Endothelial cell of umbilical vein (primary cell): ENCODE measurements around the gene RAB6B. TPM values are rescaled to one million over a fixed set of nuclear protein-coding genes. Genes with fewer than 3 reads are reported as not detected.

Source experiments
- BruUV-seq: library from RNA; stranded (reverse); fragments of 400-500 nt; replicated peaks from 2 replicates; lab custom pipeline; 2021; lab: Mats Ljungman, UMichigan
- CTCF ChIA-PET: fragments of 300-600, 350-600 bp; sonication (Branson Sonifier 250); formaldehyde crosslinking; loops from one replicate; lab custom pipeline; 2021; ENCODE audit warnings: antibody characterized with exemption, inconsistent platforms; lab: Charles Lee
- POLR2A ChIA-PET: fragments of 300-600, 350-600 bp; sonication (Branson Sonifier 250); formaldehyde crosslinking; loops from one replicate; lab custom pipeline; 2021; ENCODE audit warnings: antibody characterized with exemption, inconsistent platforms; lab: Charles Lee
- DNase-seq: peaks from one replicate; pipeline ENCODE4 v3.0.0-alpha.2; 2011; ENCODE audit warnings: low read depth, low spot score
- FAIRE-seq: peaks from 2 replicates; lab custom pipeline; 2011; peaks lifted over from hg19 to GRCh38; lab: Jason Lieb, UNC
- H2AFZ ChIP-seq: 2 replicates; pipeline ENCODE4 v1.6.0; 2012; ENCODE audit warnings: low read depth, low read length, control low read depth, inconsistent platforms
- H3K27ac ChIP-seq: 2 replicates; pipeline ENCODE4 v1.5.1; 2011; ENCODE audit warnings: low read depth, mild to moderate bottlenecking, control low read depth, low read length, moderate library complexity; ENCODE audit not compliant: insufficient read depth
- H3K27me3 ChIP-seq, 2 experiments: 2 replicates each; pipeline versions ENCODE4 v1.6.0 to v1.6.1; 2011; ENCODE audit warnings: low read length in 2 of 2, mixed read lengths in 1 of 2; ENCODE audit not compliant: control insufficient read depth in 2 of 2, insufficient read depth in 2 of 2
- H3K36me3 ChIP-seq, 2 experiments: 2 replicates in 1 of 2; 3 replicates in 1 of 2; pipeline ENCODE4 v1.5.1; 2011; ENCODE audit warnings: low read length in 2 of 2, mild to moderate bottlenecking in 1 of 2, moderate library complexity in 1 of 2; ENCODE audit not compliant: control insufficient read depth in 2 of 2, insufficient read depth in 2 of 2; ENCODE audit errors: extremely low read depth in 1 of 2
- H3K4me1 ChIP-seq: 3 replicates; pipeline ENCODE4 v1.5.1; 2011; ENCODE audit warnings: mild to moderate bottlenecking, low read length; ENCODE audit not compliant: control insufficient read depth, insufficient read depth; ENCODE audit errors: extremely low read depth
- H3K4me2 ChIP-seq: 2 replicates; pipeline ENCODE4 v1.6.1; 2011; ENCODE audit warnings: low read length, control low read depth, mixed read lengths; ENCODE audit not compliant: insufficient read depth
- H3K4me3 ChIP-seq, 3 experiments: fragments of 200-600 bp in 1 of 3; sonication (generic), shearing (Covaris generic) in 1 of 3; replicated peaks in 1 of 3; 2 replicates each; pipeline ENCODE4 v1.5.1; 2011 to 2016; ENCODE audit warnings: control low read depth in 3 of 3, low read length in 3 of 3, mild to moderate bottlenecking in 2 of 3, inconsistent platforms in 1 of 3, low read depth in 1 of 3, moderate library complexity in 1 of 3; ENCODE audit not compliant: insufficient read depth in 1 of 3
- H3K79me2 ChIP-seq: 2 replicates; pipeline ENCODE4 v1.6.0; 2012; ENCODE audit warnings: low read length, inconsistent platforms; ENCODE audit not compliant: control insufficient read depth, insufficient read depth
- H3K9ac ChIP-seq: replicated peaks from 2 replicates; pipeline ENCODE3; 2011; ENCODE audit warnings: low read length, control low read depth; ENCODE audit not compliant: insufficient read depth; ENCODE audit errors: extremely low read depth
- H3K9me1 ChIP-seq: replicated peaks from 3 replicates; pipeline ENCODE4 v1.6.0; 2011; ENCODE audit warnings: mild to moderate bottlenecking, low read length; ENCODE audit not compliant: control insufficient read depth, insufficient read depth; ENCODE audit errors: extremely low read depth
- H3K9me3 ChIP-seq: replicated peaks from 2 replicates; pipeline ENCODE4 v1.5.1; 2012; ENCODE audit warnings: low read length, inconsistent platforms; ENCODE audit not compliant: control insufficient read depth, insufficient read depth
- H4K20me1 ChIP-seq: replicated peaks from 2 replicates; pipeline ENCODE3; 2011; ENCODE audit warnings: mild to moderate bottlenecking, low read length; ENCODE audit not compliant: control insufficient read depth, insufficient read depth; ENCODE audit errors: extremely low read depth
- CTCF ChIP-seq, 2 donors: IDR thresholded peaks; 1 replicate in 1 of 2; 2 replicates in 1 of 2; pipeline ENCODE4 v1.5.1; 2011; ENCODE audit warnings: low read length in 2 of 2, mild to moderate bottlenecking in 2 of 2, moderate library complexity in 2 of 2, control low read depth in 1 of 2, inconsistent platforms in 1 of 2, low read depth in 1 of 2; ENCODE audit not compliant: insufficient read depth in 1 of 2; ENCODE audit errors: extremely low read depth in 1 of 2
- EZH2 ChIP-seq: IDR thresholded peaks from 2 replicates; pipeline ENCODE4 v1.6.1; 2012; ENCODE audit warnings: borderline replicate concordance, low read depth, mild to moderate bottlenecking, moderate library complexity, low read length, inconsistent platforms; ENCODE audit not compliant: severe bottlenecking
- FOS ChIP-seq: IDR thresholded peaks from 2 replicates; pipeline ENCODE4 v1.6.1; 2011; ENCODE audit warnings: mild to moderate bottlenecking, low read length, moderate library complexity, borderline replicate concordance; ENCODE audit not compliant: insufficient read depth
- GATA2 ChIP-seq: IDR thresholded peaks from 2 replicates; pipeline ENCODE4 v1.7.0; 2011; ENCODE audit warnings: low read depth, mild to moderate bottlenecking, moderate library complexity, mixed read lengths, low read length; ENCODE audit not compliant: insufficient read length, insufficient read depth
- JUN ChIP-seq: IDR thresholded peaks from 2 replicates; pipeline ENCODE4 v1.6.1; 2011; ENCODE audit warnings: borderline replicate concordance, low read depth; ENCODE audit not compliant: insufficient read length, insufficient read depth
- POLR2A ChIP-seq: IDR thresholded peaks from 2 replicates; pipeline ENCODE4 v1.6.1; 2012; ENCODE audit warnings: low read depth, mild to moderate bottlenecking, control low read depth, low read length
- POLR2AphosphoS5 ChIP-seq: IDR thresholded peaks from 2 replicates; pipeline ENCODE4 v1.6.1; 2012; ENCODE audit warnings: low read depth, mild to moderate bottlenecking, control low read depth, low read length, moderate library complexity; ENCODE audit not compliant: insufficient read depth
- dilution Hi-C: fragments of 300-500 bp; cut with MboI; formaldehyde crosslinking; loops from one replicate; pipeline ENCODE4 v1.15.0; 2019; ENCODE audit warnings: low sequenced_read_pairs; ENCODE audit not compliant: extremely low pct_ligation_motif_present
- intact Hi-C: fragments of 100-400 bp; cut with micrococcal nuclease; formaldehyde crosslinking; loops from one replicate; pipeline ENCODE4 v1.10.0; 2022
- polyA plus RNA-seq, 4 experiments: library from polyadenylated mRNA; depleted of rRNA in 3 of 4; stranded (reverse) in 3 of 4; unstranded in 1 of 4; fragments of >200 nt; gene quantifications; 2 replicates each; pipeline versions ENCODE4 v1.2.1 to v1.2.3, GENCODE V29; 2011 to 2012; ENCODE audit warnings: missing spikeins in 1 of 4
- total RNA-seq: library from RNA; stranded (reverse); gene quantifications from 2 replicates; pipeline ENCODE4 v1.2.3, GENCODE V29; 2021
- TF ChIP-seq, protein P1 (sequence below): IDR thresholded peaks from 2 replicates; pipeline ENCODE4 v1.6.1; 2011; ENCODE audit not compliant: insufficient read depth, insufficient read length

The RAB6B gene
- total and polyA plus RNA-seq, 2 donors (not counting 3 experiments of a cell fraction or from before 2014, with no cell fraction given): 1.7 to 6.7 TPM

DNA sequence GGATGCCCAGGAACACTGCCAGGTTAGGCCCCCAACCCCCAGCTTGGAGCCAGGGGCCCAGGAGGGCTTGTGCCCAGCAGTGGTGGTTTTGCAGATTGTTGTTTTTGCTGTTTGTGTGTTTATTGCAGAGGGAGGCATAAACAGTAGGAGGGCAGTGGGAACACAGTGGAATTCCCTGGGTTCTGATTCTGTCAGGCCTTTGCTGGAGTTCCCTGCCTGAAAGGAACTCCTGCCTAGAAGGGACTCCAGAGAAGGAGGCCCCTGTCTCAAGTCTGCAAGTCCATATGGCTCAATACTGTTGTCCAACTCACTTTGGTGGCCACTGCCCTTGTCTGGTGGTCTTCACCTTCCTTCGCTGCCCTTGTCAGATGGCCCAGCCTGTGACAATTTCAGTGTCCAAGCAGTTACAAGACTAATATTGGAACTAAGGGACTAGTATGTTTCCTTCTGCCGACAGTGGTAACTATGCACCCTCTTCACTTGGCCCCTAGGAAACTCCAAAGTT, 47.4 kb upstream of the RAB6B start:
- BruUV-seq: no TSS peak
- H3K4me1 ChIP-seq: peaks cover 62% of the 10 kb centered on the region
- intact Hi-C loops: loop anchor here (1.0 to 10.0 kb wide), 4 partner anchors 36 to 419 kb away; partner anchors contain the start of gene CDV3
- no peaks in the 10 kb centered on the region for H3K36me3 ChIP-seq
- H3K9ac ChIP-seq: no peak overlapping the region
- no peaks in the 10 kb centered on the region for H3K9me1 ChIP-seq
- no peaks in the 10 kb centered on the region for H4K20me1 ChIP-seq
- H3K79me2 ChIP-seq: no peaks in the 10 kb centered on the region
- no peak for DNase-seq
- TF ChIP-seq FOS (no peak), POLR2AphosphoS5 (no peak), GATA2 (no peak), POLR2A (no peak), CTCF (IDR thresholded peaks at IDR 0.05; ENCODE audit: extremely low read depth in 1 of 2, insufficient read depth in 1 of 2, low read depth in 1 of 2, low read length in 2 of 2) (no peak), EZH2 (no peak), JUN (no peak)
- TF ChIP-seq, protein P1, sequence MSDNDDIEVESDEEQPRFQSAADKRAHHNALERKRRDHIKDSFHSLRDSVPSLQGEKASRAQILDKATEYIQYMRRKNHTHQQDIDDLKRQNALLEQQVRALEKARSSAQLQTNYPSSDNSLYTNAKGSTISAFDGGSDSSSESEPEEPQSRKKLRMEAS: no peak
- FAIRE-seq: peak; percentile 59
- no peak overlapping the region for H2AFZ ChIP-seq
- H3K27me3 ChIP-seq: no peaks in the 10 kb centered on the region
- no peak overlapping the region for H3K4me3 ChIP-seq
- ChIA-PET CTCF (interaction anchor here (8.6 kb wide), 1 partner anchor 269 kb away, joined by 82 read pairs; no protein-coding TSS in a partner anchor), POLR2A (no interaction called here)
- dilution Hi-C loops: loop anchor here (25.0 kb wide), 1 partner anchor 269 kb away; no protein-coding TSS in a partner anchor
- H3K27ac ChIP-seq: peak overlapping the region; percentile 88
- peak overlapping the region; percentile 18 for H3K4me2 ChIP-seq
- H3K9me3 ChIP-seq: no peaks in the 10 kb centered on the region
